C4-2B (cell line): Measurements from ENCODE around the gene NBAS.

Experiments
- H3K27ac ChIP-seq: fragments of 450-650 bp; 2 replicates; pipeline ENCODE4 v1.5.1; 2017
- CTCF ChIP-seq: fragments of 450-650 bp; conservative IDR thresholded peaks from 2 replicates; pipeline ENCODE4 v1.5.1; 2017; ENCODE audit warnings: mild to moderate bottlenecking
- ZFX ChIP-seq: fragments of 450-650 bp; IDR thresholded peaks from 2 replicates; pipeline ENCODE4 v1.6.1; 2017

Gene NBAS

GRCh38 chr2:15177103-15177502, 384.0 kb downstream of the NBAS start:
- TF ChIP-seq CTCF (no peak), ZFX (no peak)
- H3K27ac ChIP-seq: no peak overlapping the region

GRCh38 chr2:15176604-15177003, 384.5 kb downstream of the NBAS start:
- H3K27ac ChIP-seq: no peak overlapping the region
- TF ChIP-seq CTCF: no peak
- no peak for TF ChIP-seq ZFX

- TF ChIP-seq CTCF (no peak), ZFX (no peak)
- H3K27ac ChIP-seq: no peak overlapping the region
Observed at GRCh38 chr2:15174567-15174966, 386.6 kb downstream of the NBAS start.

GRCh38 chr2:15173501-15173900, 387.6 kb downstream of the NBAS start:
- no peak overlapping the region for H3K27ac ChIP-seq
- TF ChIP-seq CTCF (no peak), ZFX (no peak)

- TF ChIP-seq CTCF (no peak), ZFX (no peak)
- no peak overlapping the region for H3K27ac ChIP-seq
Observed at GRCh38 chr2:15172825-15173224, 388.3 kb downstream of the NBAS start.

- no peak overlapping the region for H3K27ac ChIP-seq
- TF ChIP-seq ZFX (no peak), CTCF (no peak)
Observed at GRCh38 chr2:15170070-15170775, 390.9 kb downstream of the NBAS start.

GRCh38 chr2:15169326-15170069, 391.6 kb downstream of the NBAS start:
- TF ChIP-seq ZFX (no peak), CTCF (no peak)
- no peak overlapping the region for H3K27ac ChIP-seq
